Gastrocnemius medialis (tissue), 4 donors: ENCODE results near the gene SLC41A3. TPM values are rescaled to one million over a fixed set of nuclear protein-coding genes. Genes with fewer than 3 reads are reported as not detected.
A peak's percentile ranks its signal among the peaks of the same experiment; 100 is the strongest.

Experiments used
- ATAC-seq, 2 donors: fragments of 150-250 bp; one replicate each; pipeline ENCODE4 v1.9.1; 2016
- DNase-seq, 2 donors: peaks; one replicate each; pipeline ENCODE4 v3.0.0-alpha.2; 2019
- H3K27ac ChIP-seq, 4 donors: fragments of 200-600 bp; sonication (generic); 1 replicate in 1 of 4; 2 replicates in 3 of 4; pipeline ENCODE4 v1.5.1; 2016 to 2018; ENCODE audit warnings: mild to moderate bottlenecking in 2 of 4, moderate library complexity in 1 of 4
- H3K27me3 ChIP-seq, 3 donors: fragments of 200-600 bp; sonication (generic) in 2 of 3; 1 replicate in 1 of 3; 2 replicates in 2 of 3; pipeline versions ENCODE4 v1.5.1 to v1.6.0; 2016 to 2019; ENCODE audit warnings: mild to moderate bottlenecking in 1 of 3, moderate library complexity in 1 of 3
- H3K36me3 ChIP-seq, 2 donors: fragments of 200-600 bp; sonication (generic) in 1 of 2; one replicate each; pipeline ENCODE4 v1.5.1; 2017 to 2018
- H3K4me1 ChIP-seq, 2 donors: fragments of 200-600 bp; sonication (generic) in 1 of 2; one replicate each; pipeline ENCODE4 v1.5.1; 2016 to 2017; ENCODE audit warnings: mild to moderate bottlenecking in 2 of 2
- H3K4me3 ChIP-seq, 4 donors: fragments of 200-600 bp; sonication (generic) in 3 of 4; 1 replicate in 1 of 4; 2 replicates in 3 of 4; pipeline ENCODE4 v1.5.1; 2016 to 2019; ENCODE audit warnings: mild to moderate bottlenecking in 2 of 4
- H3K9me3 ChIP-seq, 3 donors: fragments of 200-600 bp; sonication (generic) in 2 of 3; 1 replicate in 1 of 3; 2 replicates in 2 of 3; pipeline ENCODE4 v1.5.1; 2016 to 2019
- POLR2A ChIP-seq, 2 donors: fragments of 450-650 bp; IDR thresholded peaks; one replicate each; pipeline ENCODE4 v1.6.1; 2017; ENCODE audit warnings: antibody characterized with exemption in 2 of 2, mild to moderate bottlenecking in 2 of 2, moderate library complexity in 2 of 2
- in situ Hi-C, 4 donors: fragments of 200-750 bp; cut with MboI; loops; one replicate each; pipeline versions ENCODE4 v1.15.0 to v1.8.0; 2017; ENCODE audit warnings: low sequenced_read_pairs in 4 of 4
- intact Hi-C: fragments of 100-400 bp; cut with DNase I; formaldehyde crosslinking; loops from one replicate; pipeline ENCODE4 v1.15.1; 2023; ENCODE audit warnings: low total_unique reads
- total RNA-seq, 4 donors: library from RNA; depleted of rRNA; stranded (reverse); fragments of >200 nt; gene quantifications; one replicate each; pipeline versions ENCODE4 v1.1.0 to v1.2.3, GENCODE V29; 2016
- TF ChIP-seq, protein P1 (sequence below), 5 experiments: fragments of 450-650 bp in 3 of 5; fragments of 200-600 bp in 2 of 5; sonication (generic) in 2 of 5; IDR thresholded peaks in 4 of 5; conservative IDR thresholded peaks in 1 of 5; 1 replicate in 4 of 5; 2 replicates in 1 of 5; pipeline ENCODE4 v1.5.1; 2016 to 2019; ENCODE audit warnings: antibody characterized with exemption in 5 of 5, mild to moderate bottlenecking in 3 of 5, moderate library complexity in 3 of 5

Gene SLC41A3
- total RNA-seq, 4 donors from 2014 or later = 43.1 to 76.2 (median 56.7) TPM

DNA sequence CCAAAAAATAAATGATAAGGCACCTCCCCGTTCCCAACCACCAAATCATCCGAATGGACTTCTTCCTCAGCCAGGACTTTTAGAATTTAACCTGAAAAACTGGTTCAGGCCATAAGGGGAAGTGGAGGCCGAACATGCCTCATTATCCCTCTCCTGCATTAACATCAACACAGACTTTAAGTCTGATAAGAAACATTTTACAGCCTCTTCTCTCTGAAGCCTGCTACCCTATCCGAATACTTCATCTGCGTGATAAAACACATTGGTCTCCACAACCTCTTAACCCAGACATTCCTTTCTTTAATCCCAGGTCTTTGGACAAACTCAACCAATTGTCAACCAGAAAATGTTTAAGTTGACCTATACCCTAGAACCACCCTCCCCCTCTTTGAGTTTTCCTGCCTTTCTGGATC lies 850 bp upstream of the SLC41A3 start:
- no peak for DNase-seq
- no peaks in the 10 kb centered on the region for H3K9me3 ChIP-seq
- ATAC-seq = no peak
- in situ Hi-C loops = loop anchor here in 1 of 4 donors (10.0 kb wide), 1 partner anchor 110 kb away; no protein-coding TSS in a partner anchor
- peaks cover 18 to 22% of the 10 kb centered on the region in 2 donors for H3K4me1 ChIP-seq
- intact Hi-C loops = loop anchor here (2.0 to 10.0 kb wide), 3 partner anchors 16 to 273 kb away; partner anchors contain the start of gene KLF15
- peak overlapping the region; percentile 61 to 86 (median 82) for H3K4me3 ChIP-seq
- H3K27ac ChIP-seq = peak overlapping the region; percentile 94 to 97 (median 96)
- no peaks in the 10 kb centered on the region for H3K36me3 ChIP-seq
- TF ChIP-seq POLR2A (IDR thresholded peaks at IDR 0.05) = no peak
- TF ChIP-seq, protein P1, sequence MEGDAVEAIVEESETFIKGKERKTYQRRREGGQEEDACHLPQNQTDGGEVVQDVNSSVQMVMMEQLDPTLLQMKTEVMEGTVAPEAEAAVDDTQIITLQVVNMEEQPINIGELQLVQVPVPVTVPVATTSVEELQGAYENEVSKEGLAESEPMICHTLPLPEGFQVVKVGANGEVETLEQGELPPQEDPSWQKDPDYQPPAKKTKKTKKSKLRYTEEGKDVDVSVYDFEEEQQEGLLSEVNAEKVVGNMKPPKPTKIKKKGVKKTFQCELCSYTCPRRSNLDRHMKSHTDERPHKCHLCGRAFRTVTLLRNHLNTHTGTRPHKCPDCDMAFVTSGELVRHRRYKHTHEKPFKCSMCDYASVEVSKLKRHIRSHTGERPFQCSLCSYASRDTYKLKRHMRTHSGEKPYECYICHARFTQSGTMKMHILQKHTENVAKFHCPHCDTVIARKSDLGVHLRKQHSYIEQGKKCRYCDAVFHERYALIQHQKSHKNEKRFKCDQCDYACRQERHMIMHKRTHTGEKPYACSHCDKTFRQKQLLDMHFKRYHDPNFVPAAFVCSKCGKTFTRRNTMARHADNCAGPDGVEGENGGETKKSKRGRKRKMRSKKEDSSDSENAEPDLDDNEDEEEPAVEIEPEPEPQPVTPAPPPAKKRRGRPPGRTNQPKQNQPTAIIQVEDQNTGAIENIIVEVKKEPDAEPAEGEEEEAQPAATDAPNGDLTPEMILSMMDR (IDR thresholded peaks at IDR 0.05 in 4 of 5, conservative IDR thresholded peaks at IDR 0.05 in 1 of 5) = no peak
- H3K27me3 ChIP-seq = no peaks in the 10 kb centered on the region

DNA sequence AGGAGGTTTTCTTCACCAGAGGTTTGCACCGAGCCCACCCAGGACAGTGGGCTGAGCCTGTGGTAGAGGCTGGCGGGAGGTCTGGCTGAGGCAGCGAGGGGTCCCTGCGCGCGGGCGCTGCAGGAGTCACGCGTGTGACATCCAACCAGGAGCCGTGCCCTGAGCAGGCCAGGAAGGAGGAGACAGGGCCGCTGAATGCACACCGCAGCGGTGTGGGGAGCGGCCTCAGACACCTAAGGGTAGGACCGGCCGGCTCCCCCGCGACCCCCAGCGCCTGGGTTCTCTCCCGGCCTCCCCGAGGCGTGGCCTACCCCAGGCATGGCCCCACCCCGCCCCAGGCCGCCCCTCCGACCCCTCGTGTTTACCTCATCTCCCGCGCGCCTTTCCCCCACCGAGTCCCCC lies 412 bp downstream of the SLC41A3 start:
- DNase-seq = peak in 1 of 2 donors; percentile 45
- H3K27ac ChIP-seq = peak overlapping the region; percentile 94 to 97 (median 96)
- H3K9me3 ChIP-seq = no peaks in the 10 kb centered on the region
- peak; percentile 20 to 32 for ATAC-seq
- in situ Hi-C loops (loop anchor here in 1 of 4 donors (10.0 kb wide), 1 partner anchor 109 kb away; no protein-coding TSS in a partner anchor), intact Hi-C loops (loop anchor here (5.0 to 10.0 kb wide), 2 partner anchors 89 to 274 kb away; partner anchors contain the start of gene KLF15)
- H3K36me3 ChIP-seq = no peaks in the 10 kb centered on the region
- H3K4me3 ChIP-seq = peak overlapping the region; percentile 61 to 86 (median 82)
- TF ChIP-seq, protein P1 (IDR thresholded peaks at IDR 0.05 in 4 of 5, conservative IDR thresholded peaks at IDR 0.05 in 1 of 5) = no peak
- TF ChIP-seq POLR2A (IDR thresholded peaks at IDR 0.05) = no peak
- peaks cover 18 to 22% of the 10 kb centered on the region in 2 donors for H3K4me1 ChIP-seq
- H3K27me3 ChIP-seq = no peaks in the 10 kb centered on the region

- Histone ChIP-seq H3K4me3 (peak overlapping the region; percentile 61 to 86 (median 82)), H3K27me3 (no peaks in the 10 kb centered on the region), H3K4me1 (peaks cover 18 to 22% of the 10 kb centered on the region in 2 donors), H3K9me3 (no peaks in the 10 kb centered on the region), H3K36me3 (no peaks in the 10 kb centered on the region), H3K27ac (peak overlapping the region; percentile 94 to 97 (median 96))
- DNase-seq (no peak), ATAC-seq (no peak)
- in situ Hi-C loops = loop anchor here in 1 of 4 donors (10.0 kb wide), 1 partner anchor 108 kb away; no protein-coding TSS in a partner anchor
- intact Hi-C loops = loop anchor here (5.0 to 10.0 kb wide), 2 partner anchors 88 to 274 kb away; partner anchors contain the start of gene KLF15
- TF ChIP-seq, protein P1 (IDR thresholded peaks at IDR 0.05 in 4 of 5, conservative IDR thresholded peaks at IDR 0.05 in 1 of 5) = no peak
- TF ChIP-seq POLR2A (IDR thresholded peaks at IDR 0.05) = no peak
Measured at GRCh38 chr3:126083138-126083445, 832 bp downstream of the SLC41A3 start.

GRCh38 chr3:126082362-126083137 lies 1.4 kb downstream of the SLC41A3 start:
- Histone ChIP-seq H3K9me3 (no peaks in the 10 kb centered on the region), H3K36me3 (no peaks in the 10 kb centered on the region), H3K4me1 (peaks cover 18 to 22% of the 10 kb centered on the region in 2 donors), H3K27me3 (no peaks in the 10 kb centered on the region), H3K4me3 (peak overlapping the region; percentile 61 to 86 (median 82)), H3K27ac (peak overlapping the region; percentile 94 to 97 (median 96))
- intact Hi-C loops (loop anchor here (5.0 to 10.0 kb wide), 2 partner anchors 88 to 275 kb away; partner anchors contain the start of gene KLF15), in situ Hi-C loops (loop anchor here in 1 of 4 donors (10.0 kb wide), 1 partner anchor 108 kb away; no protein-coding TSS in a partner anchor)
- TF ChIP-seq, protein P1 (IDR thresholded peaks at IDR 0.05 in 4 of 5, conservative IDR thresholded peaks at IDR 0.05 in 1 of 5) = no peak
- no peak for TF ChIP-seq POLR2A (IDR thresholded peaks at IDR 0.05)
- ATAC-seq = no peak
- no peak for DNase-seq
